Caki2 (cell line): ENCODE data around the gene TBC1D22A. TPM values are rescaled to one million over a fixed set of nuclear protein-coding genes. Genes with fewer than 3 reads are reported as not detected.

ENCODE experiments used
- DNase-seq: peaks from one replicate; pipeline ENCODE4 v3.0.0-alpha.2; 2015; ENCODE audit warnings: low read depth
- in situ Hi-C: cut with HindIII; loops from 2 replicates; pipeline ENCODE4 v1.10.0; 2016; ENCODE audit warnings: low sequenced_read_pairs, low pct_unique_long_range_greater_than_20kb, mixed read lengths
- total RNA-seq: library from RNA; depleted of rRNA; stranded (reverse); fragments of >200 nt; shearing (Covaris generic); gene quantifications from 2 replicates; pipeline ENCODE4 v1.2.3, GENCODE V29; 2014; ENCODE audit warnings: low replicate concordance

TBC1D22A gene
- total RNA-seq, 1 experiment from 2014 or later, result 15.0 TPM

DNA sequence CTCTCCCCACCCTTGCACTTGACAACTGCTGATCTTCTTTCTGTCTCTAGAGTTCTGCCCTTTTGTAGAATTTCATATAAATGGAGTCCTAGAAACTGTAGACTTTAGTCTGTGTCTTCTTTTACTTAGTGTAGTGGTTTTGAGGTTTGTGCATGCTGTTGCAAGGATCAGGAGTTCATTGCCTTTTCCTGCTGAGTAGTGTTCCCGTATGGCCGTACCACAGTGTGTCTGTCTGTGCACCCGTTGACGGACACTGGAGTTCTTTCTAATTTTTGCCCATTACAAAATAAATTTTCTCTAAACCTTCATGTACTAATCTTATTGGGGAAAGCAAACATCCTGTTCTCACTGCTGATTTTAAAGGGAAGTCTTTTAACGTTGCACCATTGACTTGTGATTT is 138.1 kb downstream of the TBC1D22A start:
- in situ Hi-C loops, result no loop called here
- DNase-seq, result no peak

DNA sequence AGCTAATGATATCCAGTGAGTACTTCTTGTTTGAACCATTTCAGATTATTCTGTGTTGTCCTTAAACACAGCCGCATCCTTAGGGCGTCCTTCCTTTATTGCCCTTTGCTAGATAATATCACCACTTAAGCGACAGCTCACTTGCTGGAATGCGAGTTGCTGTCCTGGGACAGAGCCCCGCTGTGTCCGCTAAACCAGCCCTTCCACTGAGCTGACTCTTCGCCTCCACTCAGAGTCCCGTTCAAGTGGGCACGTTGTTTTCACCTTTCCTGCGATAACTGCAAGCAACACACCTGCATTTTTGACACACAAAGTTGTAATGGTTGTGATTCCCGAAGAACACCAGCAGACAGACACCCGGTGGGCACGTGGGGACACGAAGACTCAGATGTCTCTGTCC is 140.0 kb downstream of the TBC1D22A start:
- DNase-seq, result no peak
- in situ Hi-C loops, result no loop called here

DNA sequence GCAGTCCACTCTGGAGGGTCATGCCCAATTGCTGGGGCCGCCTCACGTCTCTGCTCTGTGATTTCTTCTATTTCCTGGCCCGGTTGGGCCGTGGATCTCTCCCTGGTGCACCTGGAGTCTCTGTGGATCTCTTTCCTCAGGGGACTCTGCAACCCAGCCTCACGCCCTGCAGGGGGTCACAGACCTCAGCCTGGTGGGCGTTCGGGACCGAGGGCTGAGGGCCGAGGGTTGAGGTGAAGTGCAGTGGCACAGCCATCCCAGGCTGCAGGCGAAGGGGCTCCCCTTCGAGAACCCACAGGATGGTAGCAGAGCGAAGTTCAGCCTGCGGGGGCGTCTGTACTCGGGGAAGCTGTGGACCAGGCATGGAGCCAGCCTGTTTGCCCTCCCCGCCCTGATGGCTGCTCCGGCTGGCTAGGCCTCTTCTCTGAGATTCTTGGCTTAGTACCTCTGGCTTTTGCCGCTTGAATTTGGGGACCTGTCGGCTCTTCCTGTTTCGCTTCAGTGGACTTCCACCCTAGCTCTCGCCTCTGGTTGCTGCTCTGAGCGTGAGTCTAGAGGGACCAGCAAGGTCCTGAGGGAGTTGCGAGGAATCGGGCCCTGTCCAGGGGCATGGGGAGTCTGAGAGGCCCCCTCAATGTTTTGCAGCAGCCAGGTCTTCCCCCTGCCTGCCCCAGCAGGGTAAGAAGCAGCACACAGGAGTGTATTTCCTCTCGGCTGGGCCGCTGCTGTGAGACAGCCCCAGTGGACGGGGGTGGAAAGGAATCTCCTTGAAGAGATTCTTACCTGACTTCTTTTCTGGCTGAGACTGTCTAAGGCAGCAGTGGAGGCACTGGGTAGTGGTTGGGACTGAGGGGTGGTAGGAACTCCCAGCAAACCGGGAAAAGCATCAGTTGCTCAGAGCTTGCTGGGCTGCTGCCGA is 140.8 kb downstream of the TBC1D22A start:
- no peak for DNase-seq
- in situ Hi-C loops, result no loop called here

GRCh38 chr22:46905415-46905814 is 143.0 kb downstream of the TBC1D22A start:
- no peak for DNase-seq
- in situ Hi-C loops, result no loop called here

GRCh38 chr22:46905834-46906233 is 143.4 kb downstream of the TBC1D22A start:
- in situ Hi-C loops, result no loop called here
- no peak for DNase-seq

DNA sequence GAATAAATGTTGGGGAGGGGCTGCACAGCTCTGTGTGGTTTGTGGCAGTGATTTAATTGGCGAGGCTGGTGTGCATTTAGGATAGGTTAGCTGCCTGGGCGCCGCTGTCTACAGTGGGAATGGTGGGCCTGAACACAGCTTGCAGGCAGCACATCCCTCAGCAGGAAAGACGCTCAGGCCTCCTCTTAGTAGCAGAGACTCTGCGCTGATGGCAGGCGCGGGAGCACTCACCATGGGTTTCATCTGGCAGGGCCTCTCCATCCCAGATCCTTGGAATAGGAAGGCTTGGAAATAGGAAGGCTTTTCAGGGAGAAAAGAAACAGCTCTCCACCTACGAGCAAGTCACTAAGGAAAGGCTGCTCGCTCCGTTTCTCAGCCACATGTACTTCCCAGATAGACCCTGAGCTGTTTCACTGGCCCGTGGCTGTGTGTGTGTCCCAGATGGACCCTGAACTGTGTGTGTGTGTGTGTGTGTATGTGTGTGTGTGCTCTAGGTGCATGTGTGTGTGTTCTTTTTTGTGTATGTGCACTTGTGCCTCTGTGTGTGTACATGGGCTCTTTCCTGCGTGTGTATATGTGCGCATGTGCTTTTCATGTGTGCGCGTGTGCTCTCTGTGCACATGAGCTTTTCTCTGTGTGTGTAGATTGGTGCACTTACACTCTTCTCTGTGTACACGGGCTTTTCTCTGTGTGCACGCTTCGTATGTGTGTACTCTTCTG is 144.0 kb downstream of the TBC1D22A start:
- DNase-seq, result no peak
- in situ Hi-C loops, result no loop called here

DNA sequence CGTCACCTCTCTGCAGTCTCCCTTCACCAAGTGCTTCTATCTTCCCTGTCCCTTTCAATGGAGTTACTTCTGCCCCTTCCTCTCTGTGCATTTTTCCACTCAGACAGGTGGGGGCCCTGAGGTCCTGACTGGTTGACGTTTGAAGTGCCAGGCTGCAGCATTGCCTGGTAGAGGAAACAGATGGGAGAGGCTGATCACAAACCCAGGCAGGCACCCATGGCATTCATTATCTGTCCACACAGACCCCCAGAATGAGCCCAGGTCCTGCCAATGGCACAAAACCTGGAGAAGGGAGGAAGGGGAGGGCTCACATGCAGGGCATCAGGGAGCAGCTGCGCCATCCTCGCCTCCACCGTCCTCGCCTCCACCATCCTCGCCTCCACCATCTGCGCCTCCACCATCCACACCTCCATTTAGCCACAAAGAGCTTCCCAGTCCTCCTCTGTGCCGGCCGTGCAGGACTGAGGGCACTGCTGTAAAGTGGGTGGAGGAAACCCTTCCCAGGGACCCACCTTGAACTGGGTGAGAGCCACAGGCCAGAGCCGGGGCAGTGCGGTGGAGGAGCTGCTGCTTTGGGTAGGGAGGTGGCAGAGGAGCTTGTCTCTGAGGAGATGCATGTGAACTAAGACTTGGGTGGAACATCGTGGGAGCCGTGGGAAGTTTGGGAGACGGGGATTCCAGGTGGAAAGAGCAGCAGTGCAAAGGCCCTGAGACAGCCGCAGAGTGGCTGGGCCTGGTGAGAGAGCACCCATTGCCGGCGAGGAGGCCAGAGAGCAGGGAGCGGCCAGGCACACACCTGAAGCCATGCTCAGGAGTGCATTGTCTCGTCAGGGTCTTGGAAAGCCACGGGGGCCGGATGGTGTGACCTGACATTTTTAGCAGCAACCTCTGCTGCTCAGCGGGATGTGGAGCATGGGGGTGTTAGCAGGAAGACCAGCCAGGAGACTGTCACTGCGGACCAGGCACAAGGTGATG is 145.1 kb downstream of the TBC1D22A start:
- no peak for DNase-seq
- in situ Hi-C loops, result no loop called here

GRCh38 chr22:46908641-46909107 is 146.2 kb downstream of the TBC1D22A start:
- in situ Hi-C loops, result no loop called here
- no peak for DNase-seq

DNA sequence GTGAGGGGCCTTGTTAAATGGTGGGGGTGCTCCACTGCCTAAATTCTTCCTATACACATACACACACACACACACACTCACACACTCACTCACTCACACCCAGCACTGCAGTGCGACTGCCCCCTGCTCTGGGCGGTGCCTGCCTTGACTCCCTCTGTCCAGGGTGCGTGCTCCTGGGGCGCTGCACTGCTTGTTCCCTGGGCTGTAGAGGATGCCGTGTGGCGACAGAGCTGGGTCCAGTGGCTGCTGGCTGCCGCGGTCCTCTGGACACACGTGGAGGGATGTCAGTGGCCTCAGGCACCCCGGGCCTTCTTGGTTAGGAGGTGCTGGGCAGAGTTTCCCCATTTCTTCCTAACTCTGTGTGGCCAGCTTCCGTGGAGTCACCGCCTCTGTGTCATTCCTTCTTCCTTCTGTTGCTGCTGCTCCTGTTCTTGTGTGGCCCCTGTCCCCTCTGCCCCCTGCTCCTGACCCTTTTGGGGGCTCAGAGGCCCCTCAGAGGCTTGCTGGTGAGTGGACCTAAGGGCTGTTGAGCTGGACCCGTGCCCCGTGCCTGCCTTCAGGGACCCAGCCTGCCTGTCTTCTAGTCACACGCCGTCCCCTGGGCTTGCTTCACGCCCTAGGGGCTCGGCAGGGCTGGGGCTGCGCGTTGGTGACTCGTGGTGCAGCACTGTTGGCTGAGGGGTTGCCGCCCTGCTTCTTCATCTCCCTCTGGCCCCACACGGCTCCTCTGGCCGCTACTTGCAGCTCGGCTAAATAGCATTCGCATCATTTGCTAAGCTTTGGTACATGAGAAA is 147.0 kb downstream of the TBC1D22A start:
- in situ Hi-C loops, result no loop called here

DNA sequence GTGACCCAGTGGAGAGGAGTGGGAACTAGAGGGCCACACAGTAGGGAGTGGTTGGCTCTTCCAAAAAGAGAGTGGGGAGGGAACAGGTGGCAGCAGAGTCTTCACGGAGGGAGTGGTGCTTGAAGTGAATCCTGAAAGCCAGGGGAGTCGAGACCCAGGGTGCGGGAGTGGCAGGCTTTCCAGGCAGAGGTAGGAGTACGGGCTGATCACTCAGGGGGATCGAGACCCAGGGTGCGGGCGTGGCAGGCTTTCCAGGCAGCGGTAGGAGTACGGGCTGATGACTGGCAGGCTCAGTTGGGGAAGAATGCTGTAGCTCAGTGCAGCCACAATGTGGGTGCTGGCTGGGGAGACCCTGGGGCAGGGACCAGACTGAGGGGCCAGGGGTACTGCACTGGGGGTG is 148.2 kb downstream of the TBC1D22A start:
- DNase-seq, result no peak
- in situ Hi-C loops, result no loop called here

More for the DNA sequence above, 147.0 kb downstream of the TBC1D22A start:
- DNase-seq, result no peak

DNA sequence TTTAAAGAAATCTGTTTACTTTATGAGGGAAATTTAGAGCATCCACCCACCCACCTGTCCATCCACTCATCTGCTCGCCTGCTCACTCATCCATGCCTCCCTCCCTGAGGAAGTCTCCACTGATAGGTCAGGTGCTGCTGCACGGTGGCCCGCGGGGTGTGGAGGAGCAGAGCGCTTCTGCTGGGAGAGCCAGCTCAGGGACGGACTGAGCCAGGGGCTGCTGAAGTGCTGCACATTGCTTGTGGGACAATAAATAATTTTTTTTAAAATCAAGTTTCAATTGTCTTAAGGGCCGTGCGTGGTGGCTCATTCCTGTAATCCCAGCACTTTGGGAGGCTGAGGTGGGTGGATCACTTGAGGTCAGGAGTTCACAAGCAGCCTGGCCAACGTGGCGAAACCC is 148.9 kb downstream of the TBC1D22A start:
- peak; percentile 30 for DNase-seq
- in situ Hi-C loops, result no loop called here

- no peak for DNase-seq
- in situ Hi-C loops, result no loop called here
Measured at GRCh38 chr22:46913351-46913750, 150.9 kb downstream of the TBC1D22A start.

GRCh38 chr22:46914481-46914880 is 152.0 kb downstream of the TBC1D22A start:
- in situ Hi-C loops, result no loop called here

GRCh38 chr22:46914916-46915894 is 152.8 kb downstream of the TBC1D22A start:
- DNase-seq, result no peak
- in situ Hi-C loops, result no loop called here

More at GRCh38 chr22:46914481-46914880, 152.0 kb downstream of the TBC1D22A start:
- no peak for DNase-seq

DNA sequence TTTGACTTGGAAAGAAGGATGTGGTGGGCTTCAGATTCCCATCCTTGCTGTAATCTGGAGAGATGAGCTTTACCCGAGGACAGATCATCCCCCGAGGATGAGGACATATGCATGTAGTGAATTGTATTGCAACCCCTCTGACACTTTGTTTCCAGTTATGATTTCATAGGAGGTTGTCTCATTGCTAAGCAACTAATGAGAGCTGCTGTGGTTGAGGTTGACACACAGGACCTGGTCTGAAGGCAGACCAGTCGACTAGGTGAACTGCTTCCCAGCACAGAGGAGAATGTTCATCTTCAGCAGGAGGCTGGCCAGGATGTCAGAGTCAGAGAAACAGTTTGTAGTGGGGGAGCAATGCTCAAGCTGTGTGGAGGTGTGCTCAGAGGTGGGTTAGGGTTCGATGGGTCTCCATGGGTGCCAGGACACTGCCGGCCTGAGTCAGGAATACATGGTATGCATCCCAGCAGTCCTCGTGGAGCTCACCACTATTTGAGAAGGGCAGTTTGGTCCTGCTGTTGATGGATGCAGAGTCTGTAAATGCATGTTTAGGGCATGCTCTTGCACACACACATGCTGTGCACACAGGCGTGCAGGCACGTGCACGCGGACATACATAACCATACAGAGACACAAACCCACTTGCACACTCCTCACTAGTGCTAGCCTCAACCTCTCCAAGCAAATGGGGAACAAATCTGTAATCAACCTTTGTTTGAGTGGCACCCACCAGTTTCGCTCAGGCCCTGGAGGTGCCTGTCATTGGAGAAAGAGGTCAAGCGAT is 153.7 kb downstream of the TBC1D22A start:
- DNase-seq, result no peak
- in situ Hi-C loops, result no loop called here
